Measurements from ENCODE around the gene KIRREL3.

The KIRREL3 gene

DNA sequence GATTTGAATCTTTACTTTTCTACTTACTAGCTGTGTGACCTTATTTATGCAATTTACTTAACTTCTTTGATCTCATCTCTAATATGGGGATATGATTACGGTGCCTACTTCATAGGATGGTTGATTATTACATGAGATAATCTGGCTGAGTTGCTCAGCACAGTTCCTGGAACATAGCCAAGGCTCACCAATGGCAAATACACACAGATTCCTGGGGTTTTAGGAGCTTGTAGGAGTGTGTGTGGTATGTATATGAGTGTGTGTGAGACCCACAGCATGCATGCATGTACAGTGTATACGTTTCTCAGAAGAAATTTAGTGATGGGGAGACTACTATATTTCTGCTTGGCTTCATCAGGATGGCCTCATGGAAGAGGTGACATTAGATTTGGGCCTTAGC is 256.9 kb downstream of the KIRREL3 start:
- DNase-seq, result no peak

GRCh38 chr11:126742582-126742981 is 258.0 kb downstream of the KIRREL3 start:
- no peak for DNase-seq

- DNase-seq, result no peak
Observed at GRCh38 chr11:126740846-126741245, 259.7 kb downstream of the KIRREL3 start.

DNA sequence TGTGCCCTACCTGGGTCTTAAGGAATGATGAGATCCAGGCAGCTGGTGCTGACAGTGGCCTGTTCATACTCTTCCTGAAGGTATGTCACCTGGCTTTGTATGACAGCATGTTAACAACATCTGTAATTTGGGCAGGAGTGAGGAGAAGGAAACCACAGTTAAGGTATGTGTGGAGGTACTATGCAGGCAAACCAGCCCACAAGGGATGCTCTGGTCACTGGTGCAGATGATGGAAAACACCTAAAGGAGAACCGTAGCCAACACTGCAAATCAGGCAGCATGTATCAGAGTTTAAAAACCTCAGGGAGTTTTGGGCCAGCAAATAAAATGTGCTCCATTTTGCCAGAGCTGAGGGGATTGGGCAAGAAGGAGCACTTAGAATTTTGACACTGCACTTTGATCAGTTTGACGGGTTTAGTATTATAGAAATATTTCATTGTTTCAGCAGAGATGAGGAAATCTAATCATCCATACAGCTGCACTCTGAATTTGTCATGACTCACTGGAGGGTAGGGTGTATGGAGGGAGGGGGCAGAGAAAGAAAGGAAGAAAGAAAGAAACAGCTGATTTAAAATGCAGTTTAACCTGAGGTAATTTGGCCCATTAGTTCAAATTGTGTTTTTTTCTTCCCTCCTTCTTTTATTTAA is 260.9 kb downstream of the KIRREL3 start:
- no peak for DNase-seq

DNA sequence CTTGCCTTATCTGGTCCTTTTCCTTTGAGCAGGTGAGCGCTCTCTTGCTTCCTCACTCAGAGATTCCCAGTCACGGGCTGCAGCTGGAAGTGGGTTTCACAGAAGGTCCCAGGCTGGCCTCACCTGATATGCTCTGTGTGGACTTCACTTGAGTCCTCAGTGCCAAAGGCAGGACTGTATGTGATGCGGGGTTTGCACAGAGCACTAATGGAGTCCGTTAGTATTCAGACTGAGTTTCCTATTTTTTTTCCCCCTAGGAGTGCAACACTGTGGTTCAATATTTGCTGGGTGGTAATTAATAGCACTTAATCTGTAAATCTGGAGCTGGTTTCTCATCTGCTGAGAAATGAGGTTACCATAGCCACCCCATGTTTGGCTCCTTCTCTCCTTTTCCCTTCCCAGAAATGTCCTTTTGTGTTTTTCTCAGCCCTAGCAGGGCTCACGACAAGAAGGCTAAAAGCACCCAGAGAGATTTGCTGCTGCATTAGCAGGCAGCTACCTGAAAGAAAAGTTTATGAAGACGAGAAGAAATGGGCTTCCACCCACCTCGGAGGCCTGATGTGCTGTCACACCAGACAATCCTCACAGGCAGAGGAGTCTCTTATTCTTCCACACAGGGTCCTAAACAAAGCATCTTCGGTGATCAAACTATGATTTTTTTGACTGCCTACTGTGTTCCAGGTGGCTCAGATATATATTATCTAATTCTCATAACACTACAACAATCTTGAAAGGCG is 262.1 kb downstream of the KIRREL3 start:
- peak in 2 of 51 donors; percentile 13 to 17 for DNase-seq

GRCh38 chr11:126736682-126737572 is 263.6 kb downstream of the KIRREL3 start:
- peak in 10 of 51 donors; percentile 6 to 46 (median 26) for DNase-seq

- DNase-seq, result no peak
Observed at GRCh38 chr11:126734752-126735151, 265.8 kb downstream of the KIRREL3 start.

DNA sequence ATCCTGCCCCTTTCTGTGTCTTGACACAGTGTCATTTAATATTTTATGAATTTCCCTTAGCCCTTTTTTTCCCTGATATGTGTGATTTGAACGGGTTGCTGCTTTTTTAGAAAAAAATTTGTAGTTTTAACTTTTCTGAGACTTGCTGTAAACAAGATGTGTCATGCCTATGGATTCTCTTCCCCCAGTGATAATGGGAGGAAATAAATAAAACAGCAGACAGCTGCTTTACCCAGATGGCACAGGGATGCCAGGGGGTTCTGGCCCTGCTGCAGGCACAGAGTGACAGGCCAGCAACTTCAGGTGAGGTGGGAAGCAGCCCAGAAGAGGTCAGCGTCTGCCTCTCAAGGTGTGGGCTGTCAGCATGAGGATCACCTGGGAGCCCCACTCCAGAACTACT is 266.9 kb downstream of the KIRREL3 start:
- no peak for DNase-seq

DNA sequence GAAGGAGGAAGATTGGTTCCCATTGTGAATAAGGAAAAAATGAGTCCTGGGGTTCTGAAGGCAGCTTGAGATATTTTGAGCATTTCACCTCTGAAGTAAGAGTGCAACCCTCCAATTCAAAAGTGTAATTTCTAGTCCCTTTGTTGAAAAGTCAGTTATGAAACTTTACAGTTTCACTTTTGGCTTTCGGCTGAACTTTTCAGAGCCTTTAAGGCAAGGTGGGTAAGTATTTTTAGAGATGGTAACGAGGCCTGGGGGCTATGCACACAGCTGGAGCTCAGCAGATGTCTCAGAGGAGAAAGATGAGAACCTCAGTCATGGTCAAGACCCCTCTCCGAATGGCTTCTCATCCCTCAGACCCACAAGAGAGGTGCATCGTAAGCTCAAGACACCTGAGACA is 267.6 kb downstream of the KIRREL3 start:
- DNase-seq, result no peak

GRCh38 chr11:126731576-126732142 is 268.9 kb downstream of the KIRREL3 start:
- no peak for DNase-seq

DNA sequence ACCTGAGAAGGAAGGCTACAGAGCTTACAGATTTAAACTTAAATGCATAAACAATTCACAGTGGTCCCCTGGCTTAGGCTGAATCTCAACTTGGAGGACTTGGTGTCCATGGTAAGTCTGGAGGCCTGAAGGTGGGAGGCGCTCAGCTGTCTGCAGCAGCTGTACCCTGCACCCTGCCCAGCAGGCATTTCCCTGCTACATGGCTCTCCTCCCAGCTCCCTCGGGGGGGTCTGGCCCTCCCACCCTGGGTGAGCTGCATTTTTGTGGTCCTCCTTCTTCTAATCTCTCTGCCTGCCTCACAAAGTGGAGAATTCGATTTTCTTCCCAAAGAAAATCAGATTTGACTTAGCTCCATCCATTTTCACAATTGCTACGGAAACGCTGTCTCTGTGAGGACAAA is 273.2 kb downstream of the KIRREL3 start:
- no peak for DNase-seq

GRCh38 chr11:126725521-126725920 is 275.0 kb downstream of the KIRREL3 start:
- no peak for DNase-seq

DNA sequence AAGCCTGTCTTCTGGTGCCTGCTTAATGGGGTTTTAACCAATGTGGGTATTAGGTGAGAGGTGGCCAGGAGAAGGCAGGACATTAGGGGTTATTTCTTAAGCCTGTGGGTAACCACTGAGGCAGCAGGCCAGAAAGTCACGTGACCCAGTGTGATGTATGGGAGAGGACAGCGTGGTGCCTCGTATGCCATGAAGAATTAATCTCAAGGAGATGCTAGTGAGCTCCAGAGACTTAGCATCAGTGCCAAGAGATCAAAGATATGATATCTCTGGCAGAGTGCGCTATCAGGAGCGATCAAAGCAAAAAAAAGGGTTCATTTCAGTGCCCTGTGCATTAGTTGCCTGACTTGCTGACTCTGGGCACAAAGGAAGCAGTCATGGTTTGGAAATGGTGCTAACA is 275.5 kb downstream of the KIRREL3 start:
- no peak for DNase-seq

- DNase-seq, result no peak
Observed at GRCh38 chr11:126723665-126724045, 276.9 kb downstream of the KIRREL3 start.

GRCh38 chr11:126722956-126723664 is 277.5 kb downstream of the KIRREL3 start:
- no peak for DNase-seq

GRCh38 chr11:126722006-126722736 is 278.4 kb downstream of the KIRREL3 start:
- no peak for DNase-seq

DNA sequence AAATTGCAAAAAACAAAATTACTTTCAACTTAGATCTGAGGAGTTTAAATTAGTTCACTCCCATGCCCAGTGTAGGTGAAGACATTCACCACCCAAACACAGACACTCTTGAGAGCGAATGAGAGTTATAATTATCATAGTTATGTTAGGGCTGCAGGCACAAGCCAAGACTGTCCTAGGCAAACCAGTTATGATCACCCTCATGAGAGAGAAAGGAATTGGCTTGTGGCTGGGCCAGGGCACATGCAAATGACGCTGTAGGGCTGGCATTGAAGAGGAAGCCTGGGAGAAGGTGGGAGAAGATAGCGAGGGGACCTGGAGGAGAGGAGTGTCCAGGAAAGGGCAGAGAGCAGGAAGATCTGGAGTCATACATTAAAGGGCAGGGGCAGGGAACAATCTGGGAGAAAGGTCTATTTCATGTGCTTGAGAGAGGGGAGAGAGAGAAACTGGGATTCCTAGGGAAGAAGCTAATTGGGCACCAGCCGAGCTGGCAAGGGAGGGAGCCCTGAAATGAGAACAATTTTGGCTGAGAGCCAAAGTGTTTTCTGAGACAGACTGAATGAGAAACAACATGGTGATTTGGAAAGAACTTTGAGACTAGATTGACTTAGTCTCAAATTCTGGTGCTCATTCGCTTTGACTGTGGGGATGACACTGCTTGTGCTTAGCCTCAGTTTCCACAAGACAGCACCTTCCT is 279.9 kb downstream of the KIRREL3 start:
- peak in 1 of 51 donors; percentile 16 for DNase-seq

GRCh38 chr11:126719740-126720139 is 280.8 kb downstream of the KIRREL3 start:
- no peak for DNase-seq

DNA sequence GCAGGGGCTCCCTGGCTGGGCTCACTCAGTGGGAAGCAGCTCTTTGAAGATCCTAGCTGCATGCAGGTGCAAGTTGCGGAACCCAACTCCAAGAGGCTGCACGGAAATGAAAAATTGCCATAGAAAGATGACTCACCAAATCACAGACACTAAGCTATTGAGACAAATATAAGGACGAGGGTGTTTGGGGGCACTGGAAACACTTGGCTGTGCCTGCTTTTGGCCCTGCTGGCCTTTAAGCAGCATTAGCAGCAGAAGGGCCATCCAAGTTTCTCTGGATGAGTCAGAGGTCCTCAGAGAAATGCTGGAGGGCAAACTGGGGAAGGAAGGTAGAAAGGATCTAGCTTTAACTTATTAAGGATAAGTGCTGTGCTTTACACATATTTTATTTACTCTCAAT is 282.3 kb downstream of the KIRREL3 start:
- DNase-seq, result no peak
